ENCODE measurements around the gene MYH4. TPM values are rescaled to one million over a fixed set of nuclear protein-coding genes. Genes with fewer than 3 reads are reported as not detected.
A peak's percentile ranks its signal among the peaks of the same experiment; 100 is the strongest.

MYH4 gene
- polyA plus RNA-seq, 1 experiment: not detected

DNA sequence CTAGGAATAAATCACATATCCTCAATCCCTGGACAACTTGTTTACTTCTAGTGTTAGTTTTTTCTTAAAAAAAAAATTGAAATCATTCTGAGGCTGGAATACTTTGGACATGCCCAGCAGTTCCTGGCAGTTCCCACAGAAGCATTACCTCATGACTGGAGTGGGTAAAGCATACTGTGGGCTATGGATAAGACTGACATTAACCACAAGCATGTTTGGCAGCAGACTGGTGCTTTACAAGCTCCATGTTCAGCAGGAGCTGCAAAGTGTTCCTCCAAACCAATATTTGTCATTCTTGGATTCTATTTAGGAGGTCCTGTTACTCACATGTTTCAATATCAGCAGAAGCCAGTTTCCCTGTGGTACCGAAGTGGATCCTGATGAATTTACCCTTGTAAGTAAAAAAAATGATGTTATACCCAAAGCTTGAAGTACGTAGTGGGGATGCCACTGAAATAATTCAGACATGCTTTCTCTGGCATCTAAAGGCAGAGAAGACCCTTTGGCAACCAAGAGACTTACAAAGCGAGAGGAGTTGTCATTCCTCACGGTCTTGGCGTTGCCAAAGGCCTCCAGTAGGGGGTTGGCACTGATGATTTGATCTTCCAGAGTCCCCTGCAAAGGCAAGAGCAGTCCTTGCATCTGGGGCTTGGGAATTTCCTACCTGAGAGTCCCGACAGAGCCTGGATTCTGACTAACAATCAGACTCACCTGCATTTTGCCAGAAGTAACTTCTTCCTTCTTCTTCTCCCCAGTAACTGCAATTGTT lies 44.1 kb upstream of the MYH4 start:
- H3K27me3 ChIP-seq (ENCODE audit: control insufficient read depth, insufficient read depth, low read length): no peaks in the 10 kb centered on the region
- POLR2A ChIA-PET: no interaction called here
- H3K36me3 ChIP-seq (ENCODE audit: control insufficient read depth, insufficient read depth, low read length): no peaks in the 10 kb centered on the region
- TF ChIP-seq, protein P1, sequence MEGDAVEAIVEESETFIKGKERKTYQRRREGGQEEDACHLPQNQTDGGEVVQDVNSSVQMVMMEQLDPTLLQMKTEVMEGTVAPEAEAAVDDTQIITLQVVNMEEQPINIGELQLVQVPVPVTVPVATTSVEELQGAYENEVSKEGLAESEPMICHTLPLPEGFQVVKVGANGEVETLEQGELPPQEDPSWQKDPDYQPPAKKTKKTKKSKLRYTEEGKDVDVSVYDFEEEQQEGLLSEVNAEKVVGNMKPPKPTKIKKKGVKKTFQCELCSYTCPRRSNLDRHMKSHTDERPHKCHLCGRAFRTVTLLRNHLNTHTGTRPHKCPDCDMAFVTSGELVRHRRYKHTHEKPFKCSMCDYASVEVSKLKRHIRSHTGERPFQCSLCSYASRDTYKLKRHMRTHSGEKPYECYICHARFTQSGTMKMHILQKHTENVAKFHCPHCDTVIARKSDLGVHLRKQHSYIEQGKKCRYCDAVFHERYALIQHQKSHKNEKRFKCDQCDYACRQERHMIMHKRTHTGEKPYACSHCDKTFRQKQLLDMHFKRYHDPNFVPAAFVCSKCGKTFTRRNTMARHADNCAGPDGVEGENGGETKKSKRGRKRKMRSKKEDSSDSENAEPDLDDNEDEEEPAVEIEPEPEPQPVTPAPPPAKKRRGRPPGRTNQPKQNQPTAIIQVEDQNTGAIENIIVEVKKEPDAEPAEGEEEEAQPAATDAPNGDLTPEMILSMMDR (IDR thresholded peaks at IDR 0.05; ENCODE audit: insufficient read depth, low read depth, low read length): no peak
- peak; percentile 10 for DNase-seq (ENCODE audit: low read depth)
- no peak overlapping the region for H3K4me3 ChIP-seq (ENCODE audit: low read depth, low read length)
- CTCF ChIA-PET: no interaction called here

DNA sequence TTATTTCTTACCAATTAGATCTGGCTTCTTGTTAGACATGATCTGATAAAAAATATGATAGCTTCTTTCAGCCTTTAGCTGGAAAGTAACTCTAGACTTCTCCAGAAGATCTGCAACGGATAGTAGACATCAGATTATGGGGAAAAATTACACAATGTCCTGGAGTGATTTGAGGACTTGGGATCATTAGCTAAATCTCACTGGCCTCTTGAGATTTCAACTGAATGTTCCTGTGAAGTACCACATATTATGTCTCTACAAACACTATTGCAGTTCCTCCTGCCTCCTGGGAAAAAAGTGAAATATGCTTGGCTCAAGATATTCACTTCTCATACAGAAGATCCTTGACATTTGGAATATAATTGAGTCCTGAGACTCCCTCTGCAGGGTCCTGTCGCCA lies 43.5 kb upstream of the MYH4 start:
- CTCF ChIA-PET: no interaction called here
- no peak for DNase-seq (ENCODE audit: low read depth)
- Histone ChIP-seq H3K36me3 (ENCODE audit: control insufficient read depth, insufficient read depth, low read length) (no peaks in the 10 kb centered on the region), H3K27me3 (ENCODE audit: control insufficient read depth, insufficient read depth, low read length) (no peaks in the 10 kb centered on the region), H3K4me3 (ENCODE audit: low read depth, low read length) (no peak overlapping the region)
- TF ChIP-seq, protein P1 (IDR thresholded peaks at IDR 0.05; ENCODE audit: insufficient read depth, low read depth, low read length): no peak
- POLR2A ChIA-PET: no interaction called here

DNA sequence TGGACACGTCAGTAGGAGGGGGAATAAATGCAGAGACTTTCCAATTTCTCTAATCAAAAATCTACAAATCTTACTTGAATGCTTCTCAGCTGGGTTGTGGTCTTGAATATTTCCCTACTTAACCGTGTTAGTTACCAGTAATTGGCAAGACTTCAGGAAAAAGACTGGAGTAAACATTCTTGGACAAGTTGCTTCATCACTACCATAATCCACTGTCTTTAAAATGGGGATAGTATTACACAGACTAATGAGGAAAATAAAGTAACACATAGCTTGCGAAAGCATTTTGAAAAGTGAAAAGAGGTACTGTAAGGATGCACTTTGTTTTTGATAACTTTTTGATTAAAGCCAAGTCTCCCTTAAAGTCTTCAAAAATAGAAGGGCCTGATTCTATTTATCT lies 30.6 kb upstream of the MYH4 start:
- TF ChIP-seq, protein P1 (IDR thresholded peaks at IDR 0.05; ENCODE audit: insufficient read depth, low read depth, low read length): no peak
- H3K36me3 ChIP-seq (ENCODE audit: control insufficient read depth, insufficient read depth, low read length): no peaks in the 10 kb centered on the region
- no peaks in the 10 kb centered on the region for H3K27me3 ChIP-seq (ENCODE audit: control insufficient read depth, insufficient read depth, low read length)
- POLR2A ChIA-PET: no interaction called here
- no peak overlapping the region for H3K4me3 ChIP-seq (ENCODE audit: low read depth, low read length)
- CTCF ChIA-PET: no interaction called here
- no peak for DNase-seq (ENCODE audit: low read depth)

DNA sequence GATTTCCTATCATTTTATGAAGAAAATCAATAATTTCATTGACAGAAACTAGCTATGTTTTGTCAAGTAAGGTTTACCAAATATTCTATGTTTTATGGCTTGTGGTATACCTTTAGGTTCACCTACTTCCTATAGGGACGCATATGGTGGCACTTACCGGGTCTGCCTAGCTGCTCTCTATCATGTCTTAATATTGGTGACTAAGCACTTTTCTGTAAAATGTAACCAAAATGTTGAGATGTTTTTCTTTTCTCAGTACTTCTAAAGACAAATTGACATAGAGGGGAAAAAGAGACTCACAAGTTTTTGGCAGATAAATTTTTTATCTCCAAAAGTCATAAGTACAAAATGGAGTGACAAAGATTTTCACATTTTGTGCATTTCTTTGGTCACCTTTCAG lies 22.6 kb upstream of the MYH4 start:
- DNase-seq (ENCODE audit: low read depth): no peak
- H3K27me3 ChIP-seq (ENCODE audit: control insufficient read depth, insufficient read depth, low read length): no peaks in the 10 kb centered on the region
- no peak overlapping the region for H3K4me3 ChIP-seq (ENCODE audit: low read depth, low read length)
- ChIA-PET POLR2A (interaction anchor here (0.7 kb wide), 1 partner anchor 215 kb away, joined by 5 read pairs; no protein-coding TSS in a partner anchor), CTCF (no interaction called here)
- TF ChIP-seq, protein P1 (IDR thresholded peaks at IDR 0.05; ENCODE audit: insufficient read depth, low read depth, low read length): no peak
- no peaks in the 10 kb centered on the region for H3K36me3 ChIP-seq (ENCODE audit: control insufficient read depth, insufficient read depth, low read length)

DNA sequence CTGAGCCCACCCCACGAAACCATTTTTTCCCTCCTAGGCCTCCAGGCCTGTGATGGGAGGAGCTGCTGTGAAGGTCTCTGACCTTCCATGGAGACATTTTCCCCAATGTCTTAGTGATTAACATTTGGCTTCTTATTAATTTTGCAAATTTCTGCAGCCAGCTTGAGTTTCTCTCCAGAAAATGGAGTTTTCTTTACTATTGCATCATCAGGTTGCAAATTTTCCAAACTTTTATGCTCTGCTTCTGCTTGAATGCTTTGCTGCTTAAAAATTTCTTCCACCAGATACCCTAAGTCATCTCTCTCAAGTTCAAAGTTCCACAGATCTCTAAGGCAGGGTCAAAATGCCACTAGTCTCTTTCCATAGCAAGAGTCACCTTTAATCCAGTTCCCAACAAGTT lies 12.9 kb upstream of the MYH4 start:
- Histone ChIP-seq H3K4me3 (ENCODE audit: low read depth, low read length) (no peak overlapping the region), H3K36me3 (ENCODE audit: control insufficient read depth, insufficient read depth, low read length) (no peaks in the 10 kb centered on the region), H3K27me3 (ENCODE audit: control insufficient read depth, insufficient read depth, low read length) (no peaks in the 10 kb centered on the region)
- DNase-seq (ENCODE audit: low read depth): no peak
- CTCF ChIA-PET: no interaction called here
- TF ChIP-seq, protein P1 (IDR thresholded peaks at IDR 0.05; ENCODE audit: insufficient read depth, low read depth, low read length): no peak
- POLR2A ChIA-PET: no interaction called here

All from BJ (cell line).